ENCODE results near the gene CD96.
"Not testable (repeated sequence)": the region's sequence is repeated elsewhere in the genome, so short reads cannot be mapped to it uniquely, and the experiment has no call there.

Gene CD96

GRCh38 chr3:111619833-111620232, 77.8 kb downstream of the CD96 start:
- DNase-seq (ENCODE audit: low spot score), result no peak

GRCh38 chr3:111621535-111621934, 79.5 kb downstream of the CD96 start:
- DNase-seq (ENCODE audit: low spot score), result no peak

GRCh38 chr3:111627092-111627491, 85.1 kb downstream of the CD96 start:
- DNase-seq (ENCODE audit: low spot score), result no peak

GRCh38 chr3:111629018-111629417, 87.0 kb downstream of the CD96 start:
- DNase-seq (ENCODE audit: low spot score), result not testable (repeated sequence)

- DNase-seq (ENCODE audit: low spot score), result not testable (repeated sequence)
These were observed 88.6 kb downstream of the CD96 start for GRCh38 chr3:111630638-111631037.

GRCh38 chr3:111635403-111635802, 93.4 kb downstream of the CD96 start:
- DNase-seq (ENCODE audit: low spot score), result no peak

GRCh38 chr3:111636366-111636885, 94.4 kb downstream of the CD96 start:
- DNase-seq (ENCODE audit: low spot score), result no peak

GRCh38 chr3:111639316-111639715, 97.3 kb downstream of the CD96 start:
- DNase-seq (ENCODE audit: low spot score), result no peak

- DNase-seq (ENCODE audit: low spot score), result no peak
These were observed 107.1 kb downstream of the CD96 start for GRCh38 chr3:111648991-111649579.

GRCh38 chr3:111650378-111651275, 108.6 kb downstream of the CD96 start:
- no peak for DNase-seq (ENCODE audit: low spot score)

GRCh38 chr3:111652492-111653180, 110.6 kb downstream of the CD96 start:
- DNase-seq (ENCODE audit: low spot score), result peak; percentile 44

- DNase-seq (ENCODE audit: low spot score), result no peak
These were observed 111.8 kb downstream of the CD96 start for GRCh38 chr3:111653766-111654165.

- no peak for DNase-seq (ENCODE audit: low spot score)
These were observed 120.0 kb downstream of the CD96 start for GRCh38 chr3:111662012-111662411.

GRCh38 chr3:111662907-111663306, 120.9 kb downstream of the CD96 start:
- no peak for DNase-seq (ENCODE audit: low spot score)

GRCh38 chr3:111666041-111666735, 124.2 kb downstream of the CD96 start:
- peak; percentile 44 for DNase-seq (ENCODE audit: low spot score)

GRCh38 chr3:111667170-111667569, 125.2 kb downstream of the CD96 start:
- DNase-seq (ENCODE audit: low spot score), result no peak

GRCh38 chr3:111667621-111668239, 125.7 kb downstream of the CD96 start:
- peak; percentile 90 for DNase-seq (ENCODE audit: low spot score)

- DNase-seq (ENCODE audit: low spot score), result no peak
These were observed 126.3 kb downstream of the CD96 start for GRCh38 chr3:111668326-111668725.

- DNase-seq (ENCODE audit: low spot score), result peak; percentile 69
These were observed 127.0 kb downstream of the CD96 start for GRCh38 chr3:111668888-111669488.

- no peak for DNase-seq (ENCODE audit: low spot score)
These were observed 128.1 kb downstream of the CD96 start for GRCh38 chr3:111669926-111670630.
